WTC11 (cell line): ENCODE measurements around the gene ITGAL. TPM values are rescaled to one million over a fixed set of nuclear protein-coding genes. Genes with fewer than 3 reads are reported as not detected.

Source experiments
- ATAC-seq: fragments of 200-7000 bp; cut with Tn5 transposase; 2 replicates; pipeline ENCODE4 v1.10.0; 2021; ENCODE audit warnings: mild to moderate bottlenecking, moderate library complexity
- CTCF ChIA-PET: fragments of 300-600 bp; sonication (Branson Sonifier 250); formaldehyde crosslinking; loops from one replicate; lab custom pipeline; 2021; ENCODE audit warnings: antibody characterized with exemption; lab: Charles Lee
- POLR2A ChIA-PET: fragments of 350-600 bp; sonication (Branson Sonifier 250); formaldehyde crosslinking; loops from one replicate; lab custom pipeline; 2021; ENCODE audit warnings: antibody characterized with exemption; lab: Charles Lee
- DNase-seq: peaks from one replicate; pipeline ENCODE4 v3.0.0; 2021; ENCODE audit warnings: low spot score
- H3K27ac Mint-ChIP-seq: 2 replicates; pipeline ENCODE4 v1.8.0; 2021; ENCODE audit warnings: mixed read lengths
- H3K27me3 Mint-ChIP-seq: 2 replicates; pipeline ENCODE4 v1.8.0; 2021; ENCODE audit warnings: low read depth, mild to moderate bottlenecking, moderate library complexity, mixed read lengths
- H3K36me3 Mint-ChIP-seq: 2 replicates; pipeline ENCODE4 v1.8.0; 2021; ENCODE audit warnings: mixed read lengths
- H3K4me1 Mint-ChIP-seq: 2 replicates; pipeline ENCODE4 v1.8.0; 2022; ENCODE audit warnings: mixed read lengths
- H3K4me3 Mint-ChIP-seq: 2 replicates; pipeline ENCODE4 v1.8.0; 2021; ENCODE audit warnings: mild to moderate bottlenecking, moderate library complexity, mixed read lengths
- H3K9me3 Mint-ChIP-seq: 2 replicates; pipeline ENCODE4 v1.8.0; 2021; ENCODE audit warnings: mixed read lengths
- ATF1 ChIP-seq: sonication (generic); formaldehyde crosslinking; IDR thresholded peaks from 2 replicates; pipeline ENCODE4 v1.8.1; 2023; ENCODE audit warnings: mild to moderate bottlenecking, moderate library complexity, missing genetic modification reagents
- ETV6 ChIP-seq: sonication (generic); formaldehyde crosslinking; IDR thresholded peaks from 2 replicates; pipeline ENCODE4 v1.8.1; 2022; ENCODE audit warnings: mild to moderate bottlenecking, missing genetic modification reagents
- IRF1 ChIP-seq: sonication (generic); formaldehyde crosslinking; IDR thresholded peaks from 2 replicates; pipeline ENCODE4 v1.8.0; 2023; ENCODE audit warnings: missing genetic modification reagents
- IRF2 ChIP-seq: sonication (generic); formaldehyde crosslinking; IDR thresholded peaks from 2 replicates; pipeline ENCODE4 v1.8.0; 2022; ENCODE audit warnings: low read depth, missing genetic modification reagents, borderline replicate concordance
- MXD4 ChIP-seq: fragments of 250-450 bp; sonication (Bioruptor Pico); IDR thresholded peaks from 2 replicates; pipeline ENCODE4 v1.8.0; 2021; ENCODE audit warnings: mild to moderate bottlenecking, moderate library complexity, borderline replicate concordance
- MYBL2 ChIP-seq: sonication (generic); formaldehyde crosslinking; IDR thresholded peaks from 2 replicates; pipeline ENCODE4 v1.8.1; 2023; ENCODE audit warnings: mild to moderate bottlenecking, moderate library complexity, missing genetic modification reagents
- RELA ChIP-seq: sonication (generic); formaldehyde crosslinking; IDR thresholded peaks from 2 replicates; pipeline ENCODE4 v1.8.1; 2022; ENCODE audit warnings: missing genetic modification reagents, mild to moderate bottlenecking, borderline replicate concordance
- SOX15 ChIP-seq: fragments of 250-450 bp; sonication (Bioruptor Pico); IDR thresholded peaks from 2 replicates; pipeline ENCODE4 v1.9.0; 2021; ENCODE audit warnings: mild to moderate bottlenecking
- TCF7 ChIP-seq: sonication (generic); formaldehyde crosslinking; IDR thresholded peaks from 2 replicates; pipeline ENCODE4 v1.8.0; 2022; ENCODE audit warnings: mild to moderate bottlenecking, low read depth, missing genetic modification reagents, moderate library complexity
- TEAD1 ChIP-seq: sonication (generic); formaldehyde crosslinking; IDR thresholded peaks from 2 replicates; pipeline ENCODE4 v1.8.0; 2022; ENCODE audit warnings: mild to moderate bottlenecking, missing genetic modification reagents
- TEAD4 ChIP-seq: sonication (generic); formaldehyde crosslinking; IDR thresholded peaks from 2 replicates; pipeline ENCODE4 v1.8.0; 2022; ENCODE audit warnings: mild to moderate bottlenecking, missing genetic modification reagents
- ZNF263 ChIP-seq: sonication (generic); formaldehyde crosslinking; IDR thresholded peaks from 2 replicates; pipeline ENCODE4 v1.8.1; 2022; ENCODE audit warnings: low read depth, mild to moderate bottlenecking, moderate library complexity, missing genetic modification reagents
- ZNF423 ChIP-seq: fragments of 250-450 bp; sonication (Bioruptor Pico); IDR thresholded peaks from 2 replicates; pipeline ENCODE4 v2.1.2; 2022; ENCODE audit warnings: mild to moderate bottlenecking, moderate library complexity
- ZSCAN18 ChIP-seq: fragments of 250-450 bp; sonication (Bioruptor Pico); IDR thresholded peaks from 2 replicates; pipeline ENCODE4 v2.1.2; 2022; ENCODE audit warnings: mild to moderate bottlenecking, moderate library complexity
- total RNA-seq: library from RNA; stranded (reverse); gene quantifications from 3 replicates; pipeline ENCODE4 v1.2.3, GENCODE V29; 2021
- TF ChIP-seq, protein P1 (sequence below): sonication (generic); formaldehyde crosslinking; IDR thresholded peaks from 2 replicates; pipeline ENCODE4 v1.8.1; 2023; ENCODE audit warnings: mild to moderate bottlenecking, moderate library complexity, missing genetic modification reagents
- TF ChIP-seq, protein P2 (sequence below): sonication (generic); formaldehyde crosslinking; IDR thresholded peaks from 2 replicates; pipeline ENCODE4 v1.8.0; 2022; ENCODE audit warnings: missing genetic modification reagents

The ITGAL gene
- total RNA-seq, 1 experiment from 2014 or later = 1.0 TPM

DNA sequence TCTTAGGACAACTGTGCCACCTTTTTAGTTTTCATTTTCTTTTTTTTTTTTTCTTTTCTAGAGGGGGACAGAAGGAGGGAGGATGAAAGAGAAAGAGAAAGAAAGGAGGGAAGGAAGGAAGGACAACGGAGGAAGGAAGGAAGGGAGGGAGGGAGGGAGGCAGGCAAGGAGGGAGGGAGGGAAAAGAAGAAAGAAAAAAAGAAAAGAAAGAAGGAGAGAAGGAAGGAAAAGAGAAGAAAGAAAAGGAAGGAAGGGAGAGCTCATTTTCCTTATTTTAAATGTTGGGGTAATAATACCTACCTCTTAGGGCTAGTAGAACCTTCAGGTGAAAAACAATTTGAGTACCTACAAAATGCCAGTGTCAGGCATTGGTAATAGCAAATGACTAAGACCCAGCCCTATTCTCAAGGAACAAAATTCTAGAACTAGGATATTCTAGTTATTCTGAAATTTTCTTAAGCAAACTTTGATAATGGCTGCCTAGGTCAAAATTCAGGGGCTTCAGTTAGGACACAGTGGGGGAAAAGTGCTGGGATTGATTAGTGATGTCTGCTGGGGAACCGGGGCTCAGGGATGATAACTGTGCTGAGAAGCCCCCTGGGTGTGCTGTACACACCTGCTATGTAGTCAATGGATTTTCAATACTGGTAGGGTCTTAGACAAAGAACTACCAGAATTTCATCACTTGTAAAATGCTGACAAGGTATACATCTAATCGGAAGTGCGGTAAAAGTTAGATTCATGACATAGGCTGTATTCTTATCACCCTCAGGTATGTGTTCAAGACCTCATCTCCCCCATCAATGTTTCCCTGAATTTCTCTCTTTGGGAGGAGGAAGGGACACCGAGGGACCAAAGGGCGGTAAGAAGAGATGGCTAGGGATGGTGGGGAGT lies 31.1 kb downstream of the ITGAL start:
- no peak for TF ChIP-seq ZSCAN18
- TF ChIP-seq, protein P1, sequence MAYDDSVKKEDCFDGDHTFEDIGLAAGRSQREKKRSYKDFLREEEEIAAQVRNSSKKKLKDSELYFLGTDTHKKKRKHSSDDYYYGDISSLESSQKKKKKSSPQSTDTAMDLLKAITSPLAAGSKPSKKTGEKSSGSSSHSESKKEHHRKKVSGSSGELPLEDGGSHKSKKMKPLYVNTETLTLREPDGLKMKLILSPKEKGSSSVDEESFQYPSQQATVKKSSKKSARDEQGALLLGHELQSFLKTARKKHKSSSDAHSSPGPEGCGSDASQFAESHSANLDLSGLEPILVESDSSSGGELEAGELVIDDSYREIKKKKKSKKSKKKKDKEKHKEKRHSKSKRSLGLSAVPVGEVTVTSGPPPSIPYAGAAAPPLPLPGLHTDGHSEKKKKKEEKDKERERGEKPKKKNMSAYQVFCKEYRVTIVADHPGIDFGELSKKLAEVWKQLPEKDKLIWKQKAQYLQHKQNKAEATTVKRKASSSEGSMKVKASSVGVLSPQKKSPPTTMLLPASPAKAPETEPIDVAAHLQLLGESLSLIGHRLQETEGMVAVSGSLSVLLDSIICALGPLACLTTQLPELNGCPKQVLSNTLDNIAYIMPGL = no peak
- DNase-seq = no peak
- Mint-ChIP-seq H3K36me3 (no peaks in the 10 kb centered on the region), H3K4me1 (no peaks in the 10 kb centered on the region), H3K9me3 (no peaks in the 10 kb centered on the region), H3K27me3 (peaks cover 3% of the 10 kb centered on the region; the same call in 1 of the 2 replicates), H3K27ac (no peak overlapping the region), H3K4me3 (no peak overlapping the region)
- POLR2A ChIA-PET = no interaction called here
- no peak for ATAC-seq
- CTCF ChIA-PET = interaction anchor here (0.6 kb wide), 1 partner anchor 62 kb away, joined by 4 read pairs; no protein-coding TSS in a partner anchor

GRCh38 chr16:30509081-30509765 lies 36.7 kb downstream of the ITGAL start:
- TF ChIP-seq TCF7 (CRISPR knock-in tag) (no peak), IRF1 (no peak), TEAD4 (CRISPR knock-in tag) (no peak), ZNF263 (CRISPR knock-in tag) (no peak), RELA (no peak), MXD4 (CRISPR knock-in tag) (no peak), TEAD1 (CRISPR knock-in tag) (no peak), ZNF423 (CRISPR knock-in tag) (no peak), SOX15 (CRISPR knock-in tag) (no peak), ATF1 (CRISPR knock-in tag) (no peak), MYBL2 (CRISPR knock-in tag) (no peak), IRF2 (CRISPR knock-in tag) (no peak), ETV6 (no peak)
- TF ChIP-seq, protein P2, sequence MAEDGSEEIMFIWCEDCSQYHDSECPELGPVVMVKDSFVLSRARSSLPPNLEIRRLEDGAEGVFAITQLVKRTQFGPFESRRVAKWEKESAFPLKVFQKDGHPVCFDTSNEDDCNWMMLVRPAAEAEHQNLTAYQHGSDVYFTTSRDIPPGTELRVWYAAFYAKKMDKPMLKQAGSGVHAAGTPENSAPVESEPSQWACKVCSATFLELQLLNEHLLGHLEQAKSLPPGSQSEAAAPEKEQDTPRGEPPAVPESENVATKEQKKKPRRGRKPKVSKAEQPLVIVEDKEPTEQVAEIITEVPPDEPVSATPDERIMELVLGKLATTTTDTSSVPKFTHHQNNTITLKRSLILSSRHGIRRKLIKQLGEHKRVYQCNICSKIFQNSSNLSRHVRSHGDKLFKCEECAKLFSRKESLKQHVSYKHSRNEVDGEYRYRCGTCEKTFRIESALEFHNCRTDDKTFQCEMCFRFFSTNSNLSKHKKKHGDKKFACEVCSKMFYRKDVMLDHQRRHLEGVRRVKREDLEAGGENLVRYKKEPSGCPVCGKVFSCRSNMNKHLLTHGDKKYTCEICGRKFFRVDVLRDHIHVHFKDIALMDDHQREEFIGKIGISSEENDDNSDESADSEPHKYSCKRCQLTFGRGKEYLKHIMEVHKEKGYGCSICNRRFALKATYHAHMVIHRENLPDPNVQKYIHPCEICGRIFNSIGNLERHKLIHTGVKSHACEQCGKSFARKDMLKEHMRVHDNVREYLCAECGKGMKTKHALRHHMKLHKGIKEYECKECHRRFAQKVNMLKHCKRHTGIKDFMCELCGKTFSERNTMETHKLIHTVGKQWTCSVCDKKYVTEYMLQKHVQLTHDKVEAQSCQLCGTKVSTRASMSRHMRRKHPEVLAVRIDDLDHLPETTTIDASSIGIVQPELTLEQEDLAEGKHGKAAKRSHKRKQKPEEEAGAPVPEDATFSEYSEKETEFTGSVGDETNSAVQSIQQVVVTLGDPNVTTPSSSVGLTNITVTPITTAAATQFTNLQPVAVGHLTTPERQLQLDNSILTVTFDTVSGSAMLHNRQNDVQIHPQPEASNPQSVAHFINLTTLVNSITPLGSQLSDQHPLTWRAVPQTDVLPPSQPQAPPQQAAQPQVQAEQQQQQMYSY = no peak
- TF ChIP-seq, all 79 proteins: peak for 0
- ChIA-PET CTCF (interaction anchor here (1.1 to 1.5 kb wide), 2 partner anchors 79 to 89 kb away, joined by 3 to 9 read pairs; partner anchors contain the start of gene DCTPP1), POLR2A (interaction anchor here (0.6 kb wide), 1 partner anchor 77 kb away, joined by 3 read pairs; no protein-coding TSS in a partner anchor)
- no peaks in the 10 kb centered on the region for H3K4me1 Mint-ChIP-seq
- no peak overlapping the region for H3K4me3 Mint-ChIP-seq
- H3K9me3 Mint-ChIP-seq = no peaks in the 10 kb centered on the region
- no peaks in the 10 kb centered on the region for H3K36me3 Mint-ChIP-seq
- ATAC-seq = no peak
- DNase-seq = no peak
- no peak overlapping the region for H3K27ac Mint-ChIP-seq
- peaks cover 4% of the 10 kb centered on the region for H3K27me3 Mint-ChIP-seq
